GM18508 (cell line): ENCODE results near the gene NOX3.
"Not testable (repeated sequence)": the region's sequence is repeated elsewhere in the genome, so short reads cannot be mapped to it uniquely, and the experiment has no call there.

ENCODE experiments used
- ATAC-seq: cut with Tn5 transposase; IDR thresholded peaks from one replicate; pipeline ENCODE4 v1.9.1; 2021; ENCODE audit warnings: moderate number of reproducible peaks; ENCODE audit not compliant: insufficient read depth, unreplicated experiment

The NOX3 gene

GRCh38 chr6:155377061-155377460 lies 78.6 kb downstream of the NOX3 start:
- ATAC-seq, result no peak

- ATAC-seq, result no peak
Measured at GRCh38 chr6:155375801-155376200, 79.8 kb downstream of the NOX3 start.

GRCh38 chr6:155374681-155375080 lies 81.0 kb downstream of the NOX3 start:
- ATAC-seq, result no peak

GRCh38 chr6:155373276-155373675 lies 82.4 kb downstream of the NOX3 start:
- no peak for ATAC-seq

GRCh38 chr6:155372256-155372655 lies 83.4 kb downstream of the NOX3 start:
- ATAC-seq, result no peak

- no peak for ATAC-seq
Measured at GRCh38 chr6:155371230-155371629, 84.4 kb downstream of the NOX3 start.

- ATAC-seq, result no peak
Measured at GRCh38 chr6:155366325-155366724, 89.3 kb downstream of the NOX3 start.

GRCh38 chr6:155364844-155365437 lies 90.7 kb downstream of the NOX3 start:
- ATAC-seq, result no peak

- ATAC-seq, result not testable (repeated sequence)
Measured at GRCh38 chr6:155364021-155364420, 91.6 kb downstream of the NOX3 start.

GRCh38 chr6:155362968-155363632 lies 92.5 kb downstream of the NOX3 start:
- ATAC-seq, result not testable (repeated sequence)

GRCh38 chr6:155354167-155354566 lies 101.5 kb downstream of the NOX3 start:
- no peak for ATAC-seq

- no peak for ATAC-seq
Measured at GRCh38 chr6:155352811-155353210, 102.8 kb downstream of the NOX3 start.

GRCh38 chr6:155352130-155352420 lies 103.6 kb downstream of the NOX3 start:
- no peak for ATAC-seq

- peak; percentile 95 for ATAC-seq
Measured at GRCh38 chr6:155351273-155352129, 104.1 kb downstream of the NOX3 start.

- ATAC-seq, result no peak
Measured at GRCh38 chr6:155349956-155350355, 105.7 kb downstream of the NOX3 start.

GRCh38 chr6:155349129-155349528 lies 106.5 kb downstream of the NOX3 start:
- ATAC-seq, result no peak

- no peak for ATAC-seq
Measured at GRCh38 chr6:155347800-155348199, 107.8 kb downstream of the NOX3 start.

GRCh38 chr6:155346957-155347356 lies 108.7 kb downstream of the NOX3 start:
- no peak for ATAC-seq
